Endothelial cell of umbilical vein (primary cell): ENCODE data around the gene PKNOX2. TPM values are rescaled to one million over a fixed set of nuclear protein-coding genes. Genes with fewer than 3 reads are reported as not detected.
A peak's percentile ranks its signal among the peaks of the same experiment; 100 is the strongest.

Experiments used
- BruUV-seq: library from RNA; stranded (reverse); fragments of 400-500 nt; replicated peaks from 2 replicates; lab custom pipeline; 2021; lab: Mats Ljungman, UMichigan
- CTCF ChIA-PET: fragments of 300-600, 350-600 bp; sonication (Branson Sonifier 250); formaldehyde crosslinking; loops from one replicate; lab custom pipeline; 2021; ENCODE audit warnings: antibody characterized with exemption, inconsistent platforms; lab: Charles Lee
- POLR2A ChIA-PET: fragments of 300-600, 350-600 bp; sonication (Branson Sonifier 250); formaldehyde crosslinking; loops from one replicate; lab custom pipeline; 2021; ENCODE audit warnings: antibody characterized with exemption, inconsistent platforms; lab: Charles Lee
- DNase-seq: peaks from one replicate; pipeline ENCODE4 v3.0.0-alpha.2; 2011; ENCODE audit warnings: low read depth, low spot score
- FAIRE-seq: peaks from 2 replicates; lab custom pipeline; 2011; peaks lifted over from hg19 to GRCh38; lab: Jason Lieb, UNC
- H2AFZ ChIP-seq: 2 replicates; pipeline ENCODE4 v1.6.0; 2012; ENCODE audit warnings: low read depth, low read length, control low read depth, inconsistent platforms
- H3K27ac ChIP-seq: 2 replicates; pipeline ENCODE4 v1.5.1; 2011; ENCODE audit warnings: low read depth, mild to moderate bottlenecking, control low read depth, low read length, moderate library complexity; ENCODE audit not compliant: insufficient read depth
- H3K27me3 ChIP-seq, 2 experiments: 2 replicates each; pipeline versions ENCODE4 v1.6.0 to v1.6.1; 2011; ENCODE audit warnings: low read length in 2 of 2, mixed read lengths in 1 of 2; ENCODE audit not compliant: control insufficient read depth in 2 of 2, insufficient read depth in 2 of 2
- H3K36me3 ChIP-seq, 2 experiments: 2 replicates in 1 of 2; 3 replicates in 1 of 2; pipeline ENCODE4 v1.5.1; 2011; ENCODE audit warnings: low read length in 2 of 2, mild to moderate bottlenecking in 1 of 2, moderate library complexity in 1 of 2; ENCODE audit not compliant: control insufficient read depth in 2 of 2, insufficient read depth in 2 of 2; ENCODE audit errors: extremely low read depth in 1 of 2
- H3K4me1 ChIP-seq: 3 replicates; pipeline ENCODE4 v1.5.1; 2011; ENCODE audit warnings: mild to moderate bottlenecking, low read length; ENCODE audit not compliant: control insufficient read depth, insufficient read depth; ENCODE audit errors: extremely low read depth
- H3K4me2 ChIP-seq: 2 replicates; pipeline ENCODE4 v1.6.1; 2011; ENCODE audit warnings: low read length, control low read depth, mixed read lengths; ENCODE audit not compliant: insufficient read depth
- H3K4me3 ChIP-seq, 3 experiments: fragments of 200-600 bp in 1 of 3; sonication (generic), shearing (Covaris generic) in 1 of 3; replicated peaks in 1 of 3; 2 replicates each; pipeline ENCODE4 v1.5.1; 2011 to 2016; ENCODE audit warnings: control low read depth in 3 of 3, low read length in 3 of 3, mild to moderate bottlenecking in 2 of 3, inconsistent platforms in 1 of 3, low read depth in 1 of 3, moderate library complexity in 1 of 3; ENCODE audit not compliant: insufficient read depth in 1 of 3
- H3K79me2 ChIP-seq: 2 replicates; pipeline ENCODE4 v1.6.0; 2012; ENCODE audit warnings: low read length, inconsistent platforms; ENCODE audit not compliant: control insufficient read depth, insufficient read depth
- H3K9ac ChIP-seq: replicated peaks from 2 replicates; pipeline ENCODE3; 2011; ENCODE audit warnings: low read length, control low read depth; ENCODE audit not compliant: insufficient read depth; ENCODE audit errors: extremely low read depth
- H3K9me1 ChIP-seq: replicated peaks from 3 replicates; pipeline ENCODE4 v1.6.0; 2011; ENCODE audit warnings: mild to moderate bottlenecking, low read length; ENCODE audit not compliant: control insufficient read depth, insufficient read depth; ENCODE audit errors: extremely low read depth
- H3K9me3 ChIP-seq: replicated peaks from 2 replicates; pipeline ENCODE4 v1.5.1; 2012; ENCODE audit warnings: low read length, inconsistent platforms; ENCODE audit not compliant: control insufficient read depth, insufficient read depth
- H4K20me1 ChIP-seq: replicated peaks from 2 replicates; pipeline ENCODE3; 2011; ENCODE audit warnings: mild to moderate bottlenecking, low read length; ENCODE audit not compliant: control insufficient read depth, insufficient read depth; ENCODE audit errors: extremely low read depth
- FOS ChIP-seq: IDR thresholded peaks from 2 replicates; pipeline ENCODE4 v1.6.1; 2011; ENCODE audit warnings: mild to moderate bottlenecking, low read length, moderate library complexity, borderline replicate concordance; ENCODE audit not compliant: insufficient read depth
- MYC ChIP-seq: IDR thresholded peaks from one replicate; pipeline ENCODE4 v1.6.1; 2011; ENCODE audit warnings: mild to moderate bottlenecking, low read depth, low read length
- POLR2AphosphoS5 ChIP-seq: IDR thresholded peaks from 2 replicates; pipeline ENCODE4 v1.6.1; 2012; ENCODE audit warnings: low read depth, mild to moderate bottlenecking, control low read depth, low read length, moderate library complexity; ENCODE audit not compliant: insufficient read depth
- dilution Hi-C: fragments of 300-500 bp; cut with MboI; formaldehyde crosslinking; loops from one replicate; pipeline ENCODE4 v1.15.0; 2019; ENCODE audit warnings: low sequenced_read_pairs; ENCODE audit not compliant: extremely low pct_ligation_motif_present
- intact Hi-C: fragments of 100-400 bp; cut with micrococcal nuclease; formaldehyde crosslinking; loops from one replicate; pipeline ENCODE4 v1.10.0; 2022
- polyA plus RNA-seq, 4 experiments: library from polyadenylated mRNA; depleted of rRNA in 3 of 4; stranded (reverse) in 3 of 4; unstranded in 1 of 4; fragments of >200 nt; gene quantifications; 2 replicates each; pipeline versions ENCODE4 v1.2.1 to v1.2.3, GENCODE V29; 2011 to 2012; ENCODE audit warnings: missing spikeins in 1 of 4
- total RNA-seq: library from RNA; stranded (reverse); gene quantifications from 2 replicates; pipeline ENCODE4 v1.2.3, GENCODE V29; 2021
- TF ChIP-seq, protein P1 (sequence below), 2 donors: IDR thresholded peaks; 1 replicate in 1 of 2; 2 replicates in 1 of 2; pipeline ENCODE4 v1.5.1; 2011; ENCODE audit warnings: low read length in 2 of 2, mild to moderate bottlenecking in 2 of 2, moderate library complexity in 2 of 2, control low read depth in 1 of 2, inconsistent platforms in 1 of 2, low read depth in 1 of 2; ENCODE audit not compliant: insufficient read depth in 1 of 2; ENCODE audit errors: extremely low read depth in 1 of 2
- TF ChIP-seq, protein P2 (sequence below): IDR thresholded peaks from 2 replicates; pipeline ENCODE4 v1.6.1; 2011; ENCODE audit not compliant: insufficient read depth, insufficient read length

PKNOX2 gene
- total and polyA plus RNA-seq, 2 donors (not counting 3 experiments of a cell fraction or from before 2014, with no cell fraction given), result 0.11 to 0.91 TPM

DNA sequence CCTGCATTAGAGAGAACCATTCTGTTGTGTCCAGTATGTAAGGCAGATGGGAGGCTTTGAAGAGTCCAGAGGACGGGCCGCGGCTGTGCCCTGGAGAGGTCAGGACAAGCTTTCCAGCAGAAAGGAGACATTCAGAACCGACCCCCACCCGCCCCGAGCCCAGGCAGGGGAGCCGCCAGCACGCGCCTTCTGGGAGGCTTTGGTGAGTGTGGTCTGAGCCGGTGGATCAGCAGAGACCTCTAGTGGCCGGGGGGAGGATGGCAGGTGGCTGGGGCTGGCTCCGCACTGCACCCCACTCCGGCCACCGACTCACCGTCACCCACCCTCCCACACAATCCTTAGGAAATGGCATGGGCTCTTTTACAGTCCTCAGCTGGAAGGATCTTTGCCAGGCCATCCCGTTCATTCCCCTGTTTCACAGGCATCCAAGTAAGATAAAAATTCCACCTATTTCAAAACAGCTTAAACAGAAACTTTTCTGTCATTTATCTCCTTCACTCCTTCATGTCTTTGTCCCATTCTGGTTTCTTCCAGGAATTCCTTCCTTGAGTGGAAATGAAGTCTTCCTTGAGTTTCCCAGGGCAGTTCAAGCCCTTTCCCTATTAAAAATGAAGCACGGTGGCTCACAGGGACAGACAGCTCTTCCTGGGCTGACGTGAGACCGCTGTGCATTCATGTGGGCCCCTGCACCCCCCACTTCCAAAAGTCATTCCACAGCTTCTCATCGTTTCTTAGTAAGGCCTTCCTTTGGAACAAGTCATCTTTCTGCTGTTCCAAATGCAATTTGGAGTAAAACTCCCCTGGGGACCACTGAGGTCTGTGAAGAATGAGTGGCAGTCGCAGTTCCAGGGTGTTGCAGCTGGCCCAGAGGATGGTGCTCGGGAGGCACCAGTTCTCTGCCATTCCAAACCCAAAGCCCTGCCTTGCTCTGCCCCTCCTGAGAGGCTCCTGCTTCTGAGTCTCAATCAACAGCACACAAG, 240.6 kb downstream of the PKNOX2 start:
- no peaks in the 10 kb centered on the region for H3K79me2 ChIP-seq
- no peaks in the 10 kb centered on the region for H3K9me3 ChIP-seq
- no peaks in the 10 kb centered on the region for H3K36me3 ChIP-seq
- peaks cover 9 to 12% of the 10 kb centered on the region in 2 experiments for H3K27me3 ChIP-seq
- no peaks in the 10 kb centered on the region for H4K20me1 ChIP-seq
- no peak overlapping the region for H3K4me3 ChIP-seq
- H3K4me2 ChIP-seq, result no peak overlapping the region
- no peak overlapping the region for H3K9ac ChIP-seq
- ChIA-PET CTCF (interaction anchor here (0.7 to 3.9 kb wide), 25 partner anchors 8 to 438 kb away, joined by 3 to 48 read pairs (median 6); partner anchors contain the start of genes EI24 and PKNOX2), POLR2A (no interaction called here)
- peaks cover 4% of the 10 kb centered on the region for H3K4me1 ChIP-seq
- peak; percentile 47 for DNase-seq
- intact Hi-C loops, result loop anchor here (1.0 to 2.0 kb wide), 4 partner anchors 57 to 443 kb away; partner anchors contain the start of gene PKNOX2
- no peak overlapping the region for H2AFZ ChIP-seq
- no peak for TF ChIP-seq FOS
- TF ChIP-seq, protein P1, sequence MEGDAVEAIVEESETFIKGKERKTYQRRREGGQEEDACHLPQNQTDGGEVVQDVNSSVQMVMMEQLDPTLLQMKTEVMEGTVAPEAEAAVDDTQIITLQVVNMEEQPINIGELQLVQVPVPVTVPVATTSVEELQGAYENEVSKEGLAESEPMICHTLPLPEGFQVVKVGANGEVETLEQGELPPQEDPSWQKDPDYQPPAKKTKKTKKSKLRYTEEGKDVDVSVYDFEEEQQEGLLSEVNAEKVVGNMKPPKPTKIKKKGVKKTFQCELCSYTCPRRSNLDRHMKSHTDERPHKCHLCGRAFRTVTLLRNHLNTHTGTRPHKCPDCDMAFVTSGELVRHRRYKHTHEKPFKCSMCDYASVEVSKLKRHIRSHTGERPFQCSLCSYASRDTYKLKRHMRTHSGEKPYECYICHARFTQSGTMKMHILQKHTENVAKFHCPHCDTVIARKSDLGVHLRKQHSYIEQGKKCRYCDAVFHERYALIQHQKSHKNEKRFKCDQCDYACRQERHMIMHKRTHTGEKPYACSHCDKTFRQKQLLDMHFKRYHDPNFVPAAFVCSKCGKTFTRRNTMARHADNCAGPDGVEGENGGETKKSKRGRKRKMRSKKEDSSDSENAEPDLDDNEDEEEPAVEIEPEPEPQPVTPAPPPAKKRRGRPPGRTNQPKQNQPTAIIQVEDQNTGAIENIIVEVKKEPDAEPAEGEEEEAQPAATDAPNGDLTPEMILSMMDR (IDR thresholded peaks at IDR 0.05; ENCODE audit: extremely low read depth in 1 of 2, insufficient read depth in 1 of 2, low read depth in 1 of 2, low read length in 2 of 2), result peak; percentile 79 to 99
- H3K27ac ChIP-seq, result no peak overlapping the region
- dilution Hi-C loops, result no loop called here
- BruUV-seq, result no TSS peak
- H3K9me1 ChIP-seq, result no peaks in the 10 kb centered on the region
- FAIRE-seq, result peak; percentile 90

DNA sequence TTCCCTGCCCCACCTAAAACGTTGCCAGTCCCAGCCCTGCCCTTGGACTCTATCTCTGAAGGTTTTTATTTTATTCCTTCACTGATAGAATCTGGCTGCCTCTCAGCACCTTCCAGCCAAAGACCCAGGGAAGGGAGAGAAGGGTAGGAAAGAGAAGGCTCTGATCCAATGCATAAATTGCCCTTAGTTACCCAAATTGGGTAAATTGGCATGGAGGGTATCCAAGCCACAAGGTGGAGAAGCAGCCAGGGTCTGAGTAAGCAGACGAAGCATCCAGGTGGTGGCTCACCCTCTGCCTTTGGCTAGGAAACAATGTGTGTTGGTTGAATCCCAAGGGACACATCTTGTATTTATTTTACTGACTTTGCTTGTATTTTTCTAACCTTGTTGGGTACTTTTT, 242.5 kb downstream of the PKNOX2 start:
- DNase-seq, result no peak
- Histone ChIP-seq H3K4me3 (no peak overlapping the region), H3K36me3 (no peaks in the 10 kb centered on the region), H4K20me1 (no peaks in the 10 kb centered on the region), H3K9ac (no peak overlapping the region), H3K4me1 (no peaks in the 10 kb centered on the region), H3K27ac (no peak overlapping the region), H2AFZ (no peak overlapping the region), H3K79me2 (no peaks in the 10 kb centered on the region), H3K9me1 (no peaks in the 10 kb centered on the region), H3K9me3 (no peaks in the 10 kb centered on the region), H3K4me2 (no peak overlapping the region), H3K27me3 (peaks cover 5 to 9% of the 10 kb centered on the region in 2 experiments)
- CTCF ChIA-PET, result interaction anchor here (1.1 to 3.9 kb wide), 3 partner anchors 17 to 69 kb away, joined by 3 to 48 read pairs (median 12); no protein-coding TSS in a partner anchor
- dilution Hi-C loops, result no loop called here
- TF ChIP-seq, protein P2, sequence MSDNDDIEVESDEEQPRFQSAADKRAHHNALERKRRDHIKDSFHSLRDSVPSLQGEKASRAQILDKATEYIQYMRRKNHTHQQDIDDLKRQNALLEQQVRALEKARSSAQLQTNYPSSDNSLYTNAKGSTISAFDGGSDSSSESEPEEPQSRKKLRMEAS, result no peak
- TF ChIP-seq FOS (no peak), MYC (no peak), POLR2AphosphoS5 (no peak)
- no TSS peak for BruUV-seq
- intact Hi-C loops, result no loop called here
- no peak for FAIRE-seq
- POLR2A ChIA-PET, result no interaction called here
